ENCODE data around the gene CFAP74. TPM values are rescaled to one million over a fixed set of nuclear protein-coding genes. Genes with fewer than 3 reads are reported as not detected.

The CFAP74 gene
- 0.15 TPM in 1 of 5 replicates, not detected in the others for total RNA-seq (2022; extraction: Qiagen RNA extraction)

GRCh38 chr1:2003541-2004131 lies at the start of gene CFAP74:
Gene CFAP74 (minus strand): TSS chr1:2003786. CDS start chr1:1990956, 12,830 bp downstream.

GRCh38 chr1:2049718-2050431 lies 46.3 kb upstream of the CFAP74 start, which contains the start of gene PRKCZ:
Gene PRKCZ (plus strand): TSS chr1:2050411. CDS start chr1:2050631, 220 bp downstream.

GRCh38 chr1:2019172-2019543 lies 15.6 kb upstream of the CFAP74 start, which contains the start of gene GABRD:
Gene GABRD (plus strand): TSS chr1:2019345. CDS start chr1:2019424, 79 bp downstream.

GRCh38 chr1:1918901-1919303 lies 84.7 kb downstream of the CFAP74 start, which contains the start of gene TMEM52:
Gene TMEM52 (minus strand): TSS chr1:1919279. CDS start chr1:1919265, 14 bp downstream.

GRCh38 chr1:1914971-1915692 lies 88.5 kb downstream of the CFAP74 start, which contains the start of gene CALML6:
Gene CALML6 (plus strand): TSS chr1:1915260. CDS start chr1:1915281, 21 bp downstream.

GRCh38 chr1:1890506-1891348 lies 112.9 kb downstream of the CFAP74 start, which contains the start of gene GNB1:
Gene GNB1 (minus strand): TSS chr1:1891087. CDS start chr1:1825453, 65,634 bp downstream.

Other genes starting within 250 kb of the CFAP74 start
- gene NADK, start 225.3 kb downstream of the CFAP74 start, total RNA-seq (2022; extraction: Qiagen RNA extraction): 37.0 to 41.2 TPM (median 39.2 TPM) in 5 replicates
- gene GNB1, start 112.7 kb downstream of the CFAP74 start, total RNA-seq (2022; extraction: Qiagen RNA extraction): 180 to 230 TPM (median 194 TPM) in 5 replicates
- 0.17 to 0.33 TPM (median 0.22 TPM) in 5 replicates for gene CALML6, start 88.5 kb downstream of the CFAP74 start, total RNA-seq (2022; extraction: Qiagen RNA extraction)
- gene TMEM52, start 84.5 kb downstream of the CFAP74 start, total RNA-seq (2022; extraction: Qiagen RNA extraction): 0.44 to 1.4 TPM (median 0.93 TPM) in 5 replicates
- 0.39 to 0.83 TPM (median 0.46 TPM) in 5 replicates for gene GABRD, start 15.6 kb upstream of the CFAP74 start, total RNA-seq (2022; extraction: Qiagen RNA extraction)
- 8.8 to 10.3 TPM (median 9.7 TPM) in 5 replicates for gene PRKCZ, start 46.6 kb upstream of the CFAP74 start, total RNA-seq (2022; extraction: Qiagen RNA extraction)
- gene FAAP20, start 191.0 kb upstream of the CFAP74 start, total RNA-seq (2022; extraction: Qiagen RNA extraction): 36.4 to 59.0 TPM (median 53.5 TPM) in 5 replicates
- gene SKI, start 224.5 kb upstream of the CFAP74 start, total RNA-seq (2022; extraction: Qiagen RNA extraction): 22.2 to 26.2 TPM (median 24.7 TPM) in 5 replicates